IMR-90 (cell line): ENCODE data around the gene TRIM71. TPM values are rescaled to one million over a fixed set of nuclear protein-coding genes. Genes with fewer than 3 reads are reported as not detected.

Experiments used
- ATAC-seq: fragments of 200-7000 bp; cut with Tn5 transposase; 2 replicates; pipeline ENCODE4 v1.9.1; 2020; ENCODE audit warnings: low read depth, mild to moderate bottlenecking, moderate library complexity
- BruUV-seq: library from RNA; stranded (reverse); fragments of 400-500 nt; replicated peaks from 2 replicates; lab custom pipeline; 2021; lab: Mats Ljungman, UMichigan
- CTCF ChIA-PET: fragments of 300-600 bp; formaldehyde crosslinking; extraction: SDS; loops from one replicate; lab custom pipeline; 2021; ENCODE audit warnings: antibody characterized with exemption; lab: Yijun Ruan, JAX
- POLR2A ChIA-PET: fragments of 300-600 bp; sonication (Branson Sonifier 250); formaldehyde crosslinking; loops from one replicate; lab custom pipeline; 2022; ENCODE audit warnings: antibody characterized with exemption; ENCODE audit not compliant: unreplicated experiment; lab: Charles Lee
- DNase-seq: peaks from one replicate; pipeline ENCODE4 v3.0.0; 2013
- H2AFZ ChIP-seq: replicated peaks from 2 replicates; pipeline ENCODE3; 2013; ENCODE audit warnings: low read length, mild to moderate bottlenecking; ENCODE audit not compliant: poor library complexity
- H2AK5ac ChIP-seq: 2 replicates; pipeline ENCODE4 v1.6.1; 2013; ENCODE audit warnings: low read depth, low read length, inconsistent platforms
- H2AK9ac ChIP-seq: replicated peaks from 2 replicates; pipeline ENCODE3; 2013; ENCODE audit warnings: mild to moderate bottlenecking, low read depth, low read length, moderate library complexity; ENCODE audit not compliant: poor library complexity
- H2BK120ac ChIP-seq: 2 replicates; pipeline ENCODE4 v1.6.1; 2013; ENCODE audit warnings: low read depth, low read length, inconsistent platforms
- H2BK15ac ChIP-seq: 3 replicates; pipeline ENCODE4 v1.6.1; 2013; ENCODE audit warnings: low read depth, low read length, inconsistent platforms
- H2BK20ac ChIP-seq: 2 replicates; pipeline ENCODE4 v1.6.1; 2013; ENCODE audit warnings: low read depth, mild to moderate bottlenecking, inconsistent platforms, low read length, moderate library complexity
- H2BK5ac ChIP-seq: 2 replicates; pipeline ENCODE4 v1.6.1; 2013; ENCODE audit warnings: mild to moderate bottlenecking, low read depth, low read length, inconsistent platforms; ENCODE audit not compliant: poor library complexity, severe bottlenecking
- H3K14ac ChIP-seq: replicated peaks from 2 replicates; pipeline ENCODE4 v1.6.1; 2013; ENCODE audit warnings: low read depth, low read length, inconsistent platforms
- H3K18ac ChIP-seq: 2 replicates; pipeline ENCODE4 v1.6.1; 2013; ENCODE audit warnings: low read depth, low read length, control low read depth
- H3K23ac ChIP-seq: 2 replicates; pipeline ENCODE4 v1.6.1; 2013; ENCODE audit warnings: low read depth, low read length, inconsistent platforms
- H3K27ac ChIP-seq: 2 replicates; pipeline ENCODE4 v1.5.1; 2013; ENCODE audit warnings: mild to moderate bottlenecking, control low read depth, low read length; ENCODE audit not compliant: insufficient read depth
- H3K27me3 ChIP-seq: 2 replicates; pipeline ENCODE4 v1.6.1; 2013; ENCODE audit warnings: low read length; ENCODE audit not compliant: control insufficient read depth, insufficient read depth
- H3K36me3 ChIP-seq: 2 replicates; pipeline ENCODE4 v1.6.1; 2013; ENCODE audit warnings: low read length, mixed read lengths; ENCODE audit not compliant: control insufficient read depth, insufficient read depth
- H3K4ac ChIP-seq: 2 replicates; pipeline ENCODE4 v1.6.1; 2013; ENCODE audit warnings: low read depth, low read length, inconsistent platforms
- H3K4me1 ChIP-seq: 2 replicates; pipeline ENCODE4 v1.6.1; 2013; ENCODE audit warnings: low read length, mixed read lengths; ENCODE audit not compliant: control insufficient read depth, insufficient read depth
- H3K4me2 ChIP-seq: 2 replicates; pipeline ENCODE4 v1.6.1; 2013; ENCODE audit warnings: low read depth, mild to moderate bottlenecking, control low read depth, low read length, moderate library complexity
- H3K4me3 ChIP-seq: 2 replicates; pipeline ENCODE4 v1.5.1; 2013; ENCODE audit warnings: low read depth, mild to moderate bottlenecking, control low read depth, low read length, moderate library complexity; ENCODE audit not compliant: insufficient read depth
- H3K56ac ChIP-seq: 2 replicates; pipeline ENCODE4 v1.6.1; 2013; ENCODE audit warnings: low read length, inconsistent platforms; ENCODE audit not compliant: insufficient read depth; ENCODE audit errors: extremely low read depth
- H3K79me1 ChIP-seq, 2 experiments: 2 replicates each; pipeline ENCODE4 v1.6.1; 2013; ENCODE audit warnings: low read length in 2 of 2, inconsistent platforms in 1 of 2, low read depth in 1 of 2
- H3K9ac ChIP-seq: 2 replicates; pipeline ENCODE4 v1.6.1; 2013; ENCODE audit warnings: low read depth, low read length, control low read depth
- H3K9me1 ChIP-seq: 2 replicates; pipeline ENCODE4 v1.6.1; 2013; ENCODE audit warnings: low read length, inconsistent platforms; ENCODE audit not compliant: insufficient read depth
- H3K9me3 ChIP-seq: 2 replicates; pipeline ENCODE4 v1.6.1; 2013; ENCODE audit warnings: low read length; ENCODE audit not compliant: control insufficient read depth, insufficient read depth
- H4K20me1 ChIP-seq: 2 replicates; pipeline ENCODE4 v1.6.1; 2013; ENCODE audit warnings: low read length, inconsistent platforms; ENCODE audit not compliant: insufficient read depth
- H4K5ac ChIP-seq: 2 replicates; pipeline ENCODE4 v1.6.1; 2013; ENCODE audit warnings: mild to moderate bottlenecking, low read depth, low read length, control low read depth
- H4K8ac ChIP-seq, 2 experiments: 2 replicates each; pipeline ENCODE4 v1.6.1; 2013; ENCODE audit warnings: low read depth in 2 of 2, low read length in 2 of 2, control low read depth in 1 of 2, inconsistent platforms in 1 of 2
- H4K91ac ChIP-seq: 2 replicates; pipeline ENCODE4 v1.6.1; 2013; ENCODE audit warnings: low read depth, low read length, inconsistent platforms; ENCODE audit not compliant: insufficient read depth
- RAD21 ChIP-seq: IDR thresholded peaks from 2 replicates; pipeline ENCODE4 v1.6.1; 2012; ENCODE audit warnings: low read length, improper control_type of control experiment
- USF2 ChIP-seq: fragments of 150-350 bp; IDR thresholded peaks from 2 replicates; pipeline ENCODE4 v1.6.1; 2017; ENCODE audit warnings: mild to moderate bottlenecking, antibody characterized with exemption, low read length, low read depth
- WGBS, 2 experiments: methylation state at CpG; one replicate each; pipeline versions ENCODE4 v1.1.5 to v1.1.7; 2013; ENCODE audit warnings: missing lambda C conversion rate in 2 of 2; ENCODE audit not compliant: insufficient read length in 1 of 2; ENCODE audit errors: extremely low coverage in 2 of 2; 5-methylcytosine and 5-hydroxymethylcytosine counted together
- dilution Hi-C: fragments of 300-500 bp; cut with HindIII; formaldehyde crosslinking; loops from one replicate; pipeline ENCODE4 v1.14.3; 2018; ENCODE audit warnings: low sequenced_read_pairs; ENCODE audit not compliant: unreplicated experiment
- in situ Hi-C: fragments of 300-500 bp; cut with MboI; formaldehyde crosslinking; loops from 3 replicates; pipeline ENCODE4 v1.14.3; 2019; ENCODE audit warnings: low sequenced_read_pairs, inconsistent platforms, mixed read lengths
- intact Hi-C: fragments of 100-400 bp; cut with micrococcal nuclease; formaldehyde crosslinking; loops from 2 replicates; pipeline ENCODE4 v1.10.0; 2022
- polyA plus RNA-seq, 3 experiments: library from polyadenylated mRNA; depleted of rRNA; stranded (reverse); fragments of >200 nt; gene quantifications; 2 replicates each; pipeline ENCODE4 v1.2.3, GENCODE V29; 2012; ENCODE audit warnings: low replicate concordance in 1 of 3
- total RNA-seq: library from RNA; depleted of rRNA; stranded (reverse); fragments of >200 nt; gene quantifications from 2 replicates; pipeline ENCODE4 v1.2.3, GENCODE V29; 2012

TRIM71 gene
- total and polyA plus RNA-seq, 2 of the 4 experiments (the other 2 are of a cell fraction), result not detected

DNA sequence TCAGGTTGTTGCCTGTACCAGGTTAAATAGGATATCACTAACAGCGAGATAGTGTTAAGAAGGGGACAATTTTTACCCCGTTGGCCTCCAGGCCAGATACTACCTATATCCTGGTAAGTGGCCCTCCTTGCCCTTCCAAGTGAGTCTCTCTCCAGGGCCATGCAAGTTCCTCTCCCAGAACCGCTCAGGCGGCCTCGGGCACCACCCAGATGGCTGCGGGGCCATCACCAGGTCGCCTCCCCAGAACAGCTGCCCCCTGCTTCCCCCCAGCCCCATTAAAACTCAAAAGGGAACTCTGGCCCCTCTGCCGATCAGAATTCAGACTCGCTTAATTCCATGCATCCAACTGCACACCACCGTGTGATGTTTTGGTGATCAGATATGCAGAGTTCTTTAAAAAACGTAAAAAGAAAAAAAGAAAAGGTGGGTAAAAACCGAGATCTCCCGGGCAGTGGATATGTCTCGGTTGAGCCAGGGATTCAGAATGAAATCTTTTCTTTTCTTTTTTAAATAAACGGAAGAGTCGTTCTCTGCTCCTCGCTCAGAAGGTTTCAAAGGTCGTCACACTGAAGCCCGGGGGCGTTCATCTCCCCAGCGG is 1.9 kb upstream of the TRIM71 start:
- Histone ChIP-seq H3K4me2 (no peak overlapping the region; the same call in 1 of the 2 replicates), H2BK120ac (no peak overlapping the region), H4K91ac (no peak overlapping the region), H3K27ac (no peak overlapping the region), H3K9ac (no peak overlapping the region), H2BK5ac (no peak overlapping the region), H3K23ac (no peak overlapping the region), H2AK9ac (no peak overlapping the region), H3K9me3 (peaks cover 20% of the 10 kb centered on the region), H4K20me1 (no peaks in the 10 kb centered on the region), H4K8ac (no peak overlapping the region), H3K56ac (no peak overlapping the region), H3K36me3 (no peaks in the 10 kb centered on the region), H2BK20ac (no peak overlapping the region), H3K27me3 (peaks cover 64% of the 10 kb centered on the region), H2BK15ac (no peak overlapping the region), H3K79me1 (no peaks in the 10 kb centered on the region), H2AK5ac (no peak overlapping the region), H3K4me3 (no peak overlapping the region), H3K14ac (no peak overlapping the region), H3K9me1 (no peaks in the 10 kb centered on the region), H3K18ac (no peak overlapping the region), H3K4ac (no peak overlapping the region), H2AFZ (no peak overlapping the region), H4K5ac (no peak overlapping the region), H3K4me1 (peaks cover 3% of the 10 kb centered on the region; the same call in 1 of the 2 replicates)
- no CpG with 5 or more reads among the region's 21 CpGs for WGBS, 2 experiments
- TF ChIP-seq RAD21, result no peak
- TF ChIP-seq USF2, result no peak
- intact Hi-C loops (loop anchor here (10.0 kb wide), 2 partner anchors 119 to 1739 kb away; no protein-coding TSS in a partner anchor), in situ Hi-C loops (no loop called here), dilution Hi-C loops (no loop called here)
- ATAC-seq (no peak), DNase-seq (no peak)
- ChIA-PET POLR2A (no interaction called here), CTCF (no interaction called here)
- no TSS peak for BruUV-seq
